ENCODE measurements around the gene HTR1E. TPM values are rescaled to one million over a fixed set of nuclear protein-coding genes. Genes with fewer than 3 reads are reported as not detected.
A peak's percentile ranks its signal among the peaks of the same experiment; 100 is the strongest.
"Not testable (repeated sequence)": the region's sequence is repeated elsewhere in the genome, so short reads cannot be mapped to it uniquely, and the experiment has no call there.

HTR1E gene
- not detected for total RNA-seq
- long read RNA-seq, result 0 reads

- ATAC-seq (no peak), DNase-seq (peak in 1 of 2 donors; percentile 4)
- intact Hi-C loops (cut with DNase I, micrococcal nuclease), result no loop called here
Observed at GRCh38 chr6:86937219-86938079, at the start of gene HTR1E. Gene HTR1E, plus strand, starts transcription at chr6:86937528. Its CDS starts 77,807 bp downstream, at chr6:87015335.

GRCh38 chr6:86888301-86888700 is 49.0 kb upstream of the HTR1E start:
- no peak for DNase-seq
- no peak for ATAC-seq
- intact Hi-C loops (cut with DNase I, micrococcal nuclease), result no loop called here

GRCh38 chr6:86897265-86897664 is 40.1 kb upstream of the HTR1E start:
- ATAC-seq; intact Hi-C loops (cut with DNase I, micrococcal nuclease); DNase-seq: not testable (repeated sequence)

- no peak for DNase-seq
- no peak for ATAC-seq
- intact Hi-C loops (cut with DNase I, micrococcal nuclease), result no loop called here
Observed at GRCh38 chr6:86913795-86914194, 23.5 kb upstream of the HTR1E start.

- intact Hi-C loops (cut with DNase I, micrococcal nuclease), result no loop called here
- no peak for ATAC-seq
Observed at GRCh38 chr6:86916393-86916792, 20.9 kb upstream of the HTR1E start.

GRCh38 chr6:86927138-86927537 is 10.2 kb upstream of the HTR1E start:
- ATAC-seq; intact Hi-C loops (cut with DNase I, micrococcal nuclease); DNase-seq: not testable (repeated sequence)

More at GRCh38 chr6:86916393-86916792, 20.9 kb upstream of the HTR1E start:
- DNase-seq, result no peak

GRCh38 chr6:86927859-86928258 is 9.5 kb upstream of the HTR1E start:
- ATAC-seq; intact Hi-C loops (cut with DNase I, micrococcal nuclease); DNase-seq: not testable (repeated sequence)

- intact Hi-C loops (cut with DNase I, micrococcal nuclease), result no loop called here
Observed at GRCh38 chr6:86934365-86934764, 3.0 kb upstream of the HTR1E start.

GRCh38 chr6:86936834-86937218 is 502 bp upstream of the HTR1E start:
- DNase-seq, result no peak
- ATAC-seq, result no peak
- intact Hi-C loops (cut with DNase I, micrococcal nuclease), result no loop called here

More at GRCh38 chr6:86934365-86934764, 3.0 kb upstream of the HTR1E start:
- ATAC-seq, result no peak
- DNase-seq, result no peak

- DNase-seq (no peak), ATAC-seq (no peak)
- intact Hi-C loops (cut with DNase I, micrococcal nuclease), result no loop called here
Observed at GRCh38 chr6:86938814-86939213, 1.5 kb downstream of the HTR1E start.

GRCh38 chr6:86941461-86941860 is 4.1 kb downstream of the HTR1E start:
- ATAC-seq (no peak), DNase-seq (no peak)
- intact Hi-C loops (cut with DNase I, micrococcal nuclease), result no loop called here

GRCh38 chr6:86942769-86943516 is 5.6 kb downstream of the HTR1E start:
- ATAC-seq (no peak), DNase-seq (no peak)
- intact Hi-C loops (cut with DNase I, micrococcal nuclease), result no loop called here

- DNase-seq (no peak), ATAC-seq (no peak)
- intact Hi-C loops (cut with DNase I, micrococcal nuclease), result no loop called here
Observed at GRCh38 chr6:86943819-86944407, 6.6 kb downstream of the HTR1E start.

- DNase-seq, result no peak
- no peak for ATAC-seq
- intact Hi-C loops (cut with DNase I, micrococcal nuclease), result no loop called here
Observed at GRCh38 chr6:86949771-86950170, 12.4 kb downstream of the HTR1E start.

- intact Hi-C loops (cut with DNase I, micrococcal nuclease), result no loop called here
- ATAC-seq, result no peak
- no peak for DNase-seq
Observed at GRCh38 chr6:86952991-86953390, 15.7 kb downstream of the HTR1E start.

- DNase-seq (no peak), ATAC-seq (no peak)
- intact Hi-C loops (cut with DNase I, micrococcal nuclease), result no loop called here
Observed at GRCh38 chr6:86959656-86960055, 22.3 kb downstream of the HTR1E start.

- ATAC-seq (no peak), DNase-seq (no peak)
- intact Hi-C loops (cut with DNase I, micrococcal nuclease), result no loop called here
Observed at GRCh38 chr6:86961455-86962200, 24.3 kb downstream of the HTR1E start.

GRCh38 chr6:86963352-86963751 is 26.0 kb downstream of the HTR1E start:
- ATAC-seq (no peak), DNase-seq (no peak)
- intact Hi-C loops (cut with DNase I, micrococcal nuclease), result no loop called here

- DNase-seq (no peak), ATAC-seq (no peak)
- intact Hi-C loops (cut with DNase I, micrococcal nuclease), result no loop called here
Observed at GRCh38 chr6:86964029-86964579, 26.8 kb downstream of the HTR1E start.
